HEK293 (cell line): Measurements from ENCODE around the gene KRTAP5-7.

Experiments
- GLI4 ChIP-seq: fragments of 450-650 bp; formaldehyde crosslinking; IDR thresholded peaks from 2 replicates; pipeline ENCODE4 v1.5.1; 2016; ENCODE audit warnings: missing biosample characterization, missing genetic modification characterization
- GLIS1 ChIP-seq: fragments of 450-650 bp; formaldehyde crosslinking; IDR thresholded peaks from 2 replicates; pipeline ENCODE4 v1.5.1; 2016; ENCODE audit warnings: missing biosample characterization, missing genetic modification characterization
- ZFHX2 ChIP-seq: fragments of 450-650 bp; formaldehyde crosslinking; conservative IDR thresholded peaks from 2 replicates; pipeline ENCODE4 v1.5.1; 2016; ENCODE audit warnings: missing biosample characterization, missing genetic modification characterization
- ZNF121 ChIP-seq: fragments of 450-650 bp; formaldehyde crosslinking; IDR thresholded peaks from 2 replicates; pipeline ENCODE4 v1.5.1; 2016; ENCODE audit warnings: missing biosample characterization, missing genetic modification characterization
- ZNF146 ChIP-seq: fragments of 450-650 bp; formaldehyde crosslinking; IDR thresholded peaks from 2 replicates; pipeline ENCODE4 v1.5.1; 2016; ENCODE audit warnings: missing biosample characterization, missing genetic modification characterization
- ZNF155 ChIP-seq: fragments of 450-650 bp; formaldehyde crosslinking; IDR thresholded peaks from 2 replicates; pipeline ENCODE4 v1.5.1; 2016; ENCODE audit warnings: missing biosample characterization, missing genetic modification characterization
- ZNF292 ChIP-seq: fragments of 450-650 bp; formaldehyde crosslinking; IDR thresholded peaks from 2 replicates; pipeline ENCODE4 v1.5.1; 2016; ENCODE audit warnings: low read depth, missing biosample characterization, missing genetic modification characterization, borderline replicate concordance
- ZNF426 ChIP-seq: fragments of 450-650 bp; formaldehyde crosslinking; IDR thresholded peaks from 2 replicates; pipeline ENCODE4 v1.5.1; 2017; ENCODE audit warnings: missing biosample characterization, missing genetic modification characterization, mild to moderate bottlenecking, inconsistent platforms, moderate library complexity
- ZNF670 ChIP-seq: fragments of 450-650 bp; formaldehyde crosslinking; IDR thresholded peaks from 2 replicates; pipeline ENCODE4 v1.5.1; 2016; ENCODE audit warnings: missing biosample characterization, missing genetic modification characterization, low read depth
- TF ChIP-seq, protein P1 (sequence below): fragments of 450-650 bp; formaldehyde crosslinking; IDR thresholded peaks from 2 replicates; pipeline ENCODE4 v1.5.1; 2017; ENCODE audit warnings: missing biosample characterization, missing genetic modification characterization
- TF ChIP-seq, protein P2 (sequence below): fragments of 450-650 bp; formaldehyde crosslinking; IDR thresholded peaks from 2 replicates; pipeline ENCODE4 v1.5.1; 2016; ENCODE audit warnings: missing biosample characterization, missing genetic modification characterization
- TF ChIP-seq, protein P3 (sequence below): fragments of 450-650 bp; IDR thresholded peaks from 2 replicates; pipeline ENCODE4 v1.5.1; 2018; ENCODE audit warnings: missing biosample characterization, mild to moderate bottlenecking, missing genetic modification characterization

DNA sequence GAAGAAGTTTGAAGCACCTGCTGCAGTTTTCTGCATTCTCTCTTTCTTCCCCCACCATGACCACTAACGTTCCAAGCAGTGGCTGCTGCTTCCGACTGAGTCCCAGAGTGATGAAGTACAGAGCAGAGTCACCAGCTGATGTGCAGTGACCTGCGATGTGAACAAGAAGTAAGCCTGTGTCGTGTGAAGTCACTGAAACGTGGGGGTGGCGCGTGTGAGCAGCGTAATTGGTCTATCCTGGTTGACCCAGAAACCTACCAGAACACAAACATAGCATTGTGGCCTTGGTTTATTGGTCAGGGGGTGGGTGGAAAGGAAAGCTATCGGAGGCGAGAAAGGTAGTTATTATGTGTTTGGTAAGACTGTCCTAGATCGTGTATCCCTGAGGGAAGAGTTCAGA, 3.5 kb downstream of the KRTAP5-7 start:
- TF ChIP-seq GLIS1 (tag by site-specific recombination) = no peak
- TF ChIP-seq ZNF670 (tag by site-specific recombination) = no peak
- TF ChIP-seq, protein P1, sequence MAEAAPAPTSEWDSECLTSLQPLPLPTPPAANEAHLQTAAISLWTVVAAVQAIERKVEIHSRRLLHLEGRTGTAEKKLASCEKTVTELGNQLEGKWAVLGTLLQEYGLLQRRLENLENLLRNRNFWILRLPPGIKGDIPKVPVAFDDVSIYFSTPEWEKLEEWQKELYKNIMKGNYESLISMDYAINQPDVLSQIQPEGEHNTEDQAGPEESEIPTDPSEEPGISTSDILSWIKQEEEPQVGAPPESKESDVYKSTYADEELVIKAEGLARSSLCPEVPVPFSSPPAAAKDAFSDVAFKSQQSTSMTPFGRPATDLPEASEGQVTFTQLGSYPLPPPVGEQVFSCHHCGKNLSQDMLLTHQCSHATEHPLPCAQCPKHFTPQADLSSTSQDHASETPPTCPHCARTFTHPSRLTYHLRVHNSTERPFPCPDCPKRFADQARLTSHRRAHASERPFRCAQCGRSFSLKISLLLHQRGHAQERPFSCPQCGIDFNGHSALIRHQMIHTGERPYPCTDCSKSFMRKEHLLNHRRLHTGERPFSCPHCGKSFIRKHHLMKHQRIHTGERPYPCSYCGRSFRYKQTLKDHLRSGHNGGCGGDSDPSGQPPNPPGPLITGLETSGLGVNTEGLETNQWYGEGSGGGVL (tag by site-specific recombination) = no peak
- TF ChIP-seq ZNF146 (tag by site-specific recombination) = no peak
- TF ChIP-seq ZNF155 = no peak
- TF ChIP-seq ZNF292 = no peak
- TF ChIP-seq, protein P2, sequence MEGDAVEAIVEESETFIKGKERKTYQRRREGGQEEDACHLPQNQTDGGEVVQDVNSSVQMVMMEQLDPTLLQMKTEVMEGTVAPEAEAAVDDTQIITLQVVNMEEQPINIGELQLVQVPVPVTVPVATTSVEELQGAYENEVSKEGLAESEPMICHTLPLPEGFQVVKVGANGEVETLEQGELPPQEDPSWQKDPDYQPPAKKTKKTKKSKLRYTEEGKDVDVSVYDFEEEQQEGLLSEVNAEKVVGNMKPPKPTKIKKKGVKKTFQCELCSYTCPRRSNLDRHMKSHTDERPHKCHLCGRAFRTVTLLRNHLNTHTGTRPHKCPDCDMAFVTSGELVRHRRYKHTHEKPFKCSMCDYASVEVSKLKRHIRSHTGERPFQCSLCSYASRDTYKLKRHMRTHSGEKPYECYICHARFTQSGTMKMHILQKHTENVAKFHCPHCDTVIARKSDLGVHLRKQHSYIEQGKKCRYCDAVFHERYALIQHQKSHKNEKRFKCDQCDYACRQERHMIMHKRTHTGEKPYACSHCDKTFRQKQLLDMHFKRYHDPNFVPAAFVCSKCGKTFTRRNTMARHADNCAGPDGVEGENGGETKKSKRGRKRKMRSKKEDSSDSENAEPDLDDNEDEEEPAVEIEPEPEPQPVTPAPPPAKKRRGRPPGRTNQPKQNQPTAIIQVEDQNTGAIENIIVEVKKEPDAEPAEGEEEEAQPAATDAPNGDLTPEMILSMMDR = no peak
- TF ChIP-seq ZNF121 (tag by site-specific recombination) = no peak
- TF ChIP-seq GLI4 (tag by site-specific recombination) = no peak
- TF ChIP-seq ZFHX2 (tag by site-specific recombination) = no peak
- no peak for TF ChIP-seq ZNF426 (tag by site-specific recombination)
- TF ChIP-seq, protein P3, sequence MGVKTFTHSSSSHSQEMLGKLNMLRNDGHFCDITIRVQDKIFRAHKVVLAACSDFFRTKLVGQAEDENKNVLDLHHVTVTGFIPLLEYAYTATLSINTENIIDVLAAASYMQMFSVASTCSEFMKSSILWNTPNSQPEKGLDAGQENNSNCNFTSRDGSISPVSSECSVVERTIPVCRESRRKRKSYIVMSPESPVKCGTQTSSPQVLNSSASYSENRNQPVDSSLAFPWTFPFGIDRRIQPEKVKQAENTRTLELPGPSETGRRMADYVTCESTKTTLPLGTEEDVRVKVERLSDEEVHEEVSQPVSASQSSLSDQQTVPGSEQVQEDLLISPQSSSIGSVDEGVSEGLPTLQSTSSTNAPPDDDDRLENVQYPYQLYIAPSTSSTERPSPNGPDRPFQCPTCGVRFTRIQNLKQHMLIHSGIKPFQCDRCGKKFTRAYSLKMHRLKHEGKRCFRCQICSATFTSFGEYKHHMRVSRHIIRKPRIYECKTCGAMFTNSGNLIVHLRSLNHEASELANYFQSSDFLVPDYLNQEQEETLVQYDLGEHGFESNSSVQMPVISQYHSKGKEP (tag by site-specific recombination) = no peak
